Activated naive CD8-positive, alpha-beta T cell (primary cell): ENCODE data around the gene RGS3.
A peak's percentile ranks its signal among the peaks of the same experiment; 100 is the strongest.

Experiments used
- H3K27ac Mint-ChIP-seq: one replicate; pipeline ENCODE4 v1.8.0; 2021; ENCODE audit warnings: mixed read lengths
- H3K27me3 Mint-ChIP-seq: one replicate; pipeline ENCODE4 v1.8.0; 2021; ENCODE audit warnings: mixed read lengths
- H3K36me3 Mint-ChIP-seq: one replicate; pipeline ENCODE4 v1.8.0; 2021; ENCODE audit warnings: mixed read lengths
- H3K4me1 Mint-ChIP-seq: one replicate; pipeline ENCODE4 v1.8.0; 2021; ENCODE audit warnings: low read depth, mixed read lengths
- H3K4me3 Mint-ChIP-seq: one replicate; pipeline ENCODE4 v1.8.0; 2021; ENCODE audit warnings: mild to moderate bottlenecking, mixed read lengths
- H3K9me3 Mint-ChIP-seq: one replicate; pipeline ENCODE4 v1.8.0; 2021; ENCODE audit warnings: low read depth, mixed read lengths

Gene RGS3

DNA sequence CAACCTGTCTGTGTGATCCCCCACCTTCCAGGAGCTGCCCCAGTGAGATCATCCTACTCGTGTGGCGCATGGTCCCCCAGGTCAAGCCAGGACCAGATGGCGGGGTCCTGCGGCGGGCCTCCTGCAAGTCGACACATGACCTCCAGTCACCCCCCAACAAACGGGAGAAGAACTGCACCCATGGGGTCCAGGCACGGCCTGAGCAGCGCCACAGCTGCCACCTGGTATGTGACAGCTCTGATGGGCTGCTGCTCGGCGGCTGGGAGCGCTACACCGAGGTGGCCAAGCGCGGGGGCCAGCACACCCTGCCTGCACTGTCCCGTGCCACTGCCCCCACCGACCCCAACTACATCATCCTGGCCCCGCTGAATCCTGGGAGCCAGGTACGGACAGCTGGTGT is 43.7 kb downstream of the RGS3 start:
- H3K36me3 Mint-ChIP-seq = no peaks in the 10 kb centered on the region
- H3K4me1 Mint-ChIP-seq = peaks cover 34% of the 10 kb centered on the region
- H3K27ac Mint-ChIP-seq = no peak overlapping the region

DNA sequence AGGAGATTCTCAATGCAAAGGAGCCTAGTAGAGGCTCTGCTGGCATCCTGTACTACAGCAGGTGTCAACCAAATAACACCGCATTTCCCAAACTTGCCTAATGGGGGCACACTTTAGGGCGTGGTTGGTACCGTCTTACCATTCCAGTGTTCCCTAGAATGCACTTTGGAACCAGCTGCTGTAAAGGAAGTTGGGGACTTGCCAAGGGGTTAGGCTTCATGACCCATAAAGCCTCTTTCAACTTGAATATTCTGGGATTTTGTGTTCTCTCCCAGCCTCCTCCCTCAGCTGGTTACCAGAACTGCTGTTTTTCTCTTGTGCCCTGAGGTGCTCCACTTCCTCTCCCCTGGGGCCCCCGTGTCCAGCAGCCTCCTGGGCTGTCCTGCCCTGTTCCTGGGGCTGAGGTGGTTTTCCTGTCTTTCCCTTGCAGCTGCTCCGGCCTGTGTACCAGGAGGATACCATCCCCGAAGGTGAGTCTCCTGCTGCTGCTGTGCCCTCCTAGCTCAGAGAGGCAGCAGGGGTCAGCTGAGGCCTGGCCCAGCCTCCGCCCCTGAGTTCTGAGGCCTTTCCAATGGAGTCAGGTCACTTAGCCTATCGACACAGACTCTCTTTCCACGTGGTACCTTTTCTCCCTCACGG is 44.7 kb downstream of the RGS3 start:
- H3K4me3 Mint-ChIP-seq = no peak overlapping the region
- no peaks in the 10 kb centered on the region for H3K36me3 Mint-ChIP-seq
- no peak overlapping the region for H3K27ac Mint-ChIP-seq
- no peaks in the 10 kb centered on the region for H3K9me3 Mint-ChIP-seq
- H3K4me1 Mint-ChIP-seq = peaks cover 36% of the 10 kb centered on the region
- no peaks in the 10 kb centered on the region for H3K27me3 Mint-ChIP-seq

More for the DNA sequence above, 43.7 kb downstream of the RGS3 start:
- H3K4me3 Mint-ChIP-seq = no peak overlapping the region
- H3K27me3 Mint-ChIP-seq = no peaks in the 10 kb centered on the region
- H3K9me3 Mint-ChIP-seq = no peaks in the 10 kb centered on the region

DNA sequence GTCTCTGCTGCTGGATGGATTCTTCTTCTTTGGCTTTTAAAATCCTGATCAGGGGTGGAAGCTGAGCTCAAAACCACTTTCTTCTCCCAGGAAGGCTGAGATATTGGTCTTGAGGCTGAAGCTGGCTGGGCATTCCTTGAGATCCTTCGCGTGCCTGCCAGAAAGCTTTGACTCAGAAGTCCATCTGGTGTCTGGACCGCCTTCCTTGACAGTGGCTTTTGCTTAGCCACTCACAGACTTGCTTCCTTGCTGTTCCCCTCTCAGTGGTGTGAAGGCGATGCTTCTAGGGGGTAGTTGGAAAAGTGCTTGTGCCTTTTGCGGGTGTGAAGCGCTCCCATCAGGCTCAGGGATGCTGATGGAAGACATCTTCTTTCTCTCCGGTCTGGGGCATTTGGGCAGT is 45.9 kb downstream of the RGS3 start:
- H3K27me3 Mint-ChIP-seq = no peaks in the 10 kb centered on the region
- no peak overlapping the region for H3K27ac Mint-ChIP-seq
- no peak overlapping the region for H3K4me3 Mint-ChIP-seq
- H3K4me1 Mint-ChIP-seq = peaks cover 49% of the 10 kb centered on the region
- H3K36me3 Mint-ChIP-seq = no peaks in the 10 kb centered on the region
- H3K9me3 Mint-ChIP-seq = no peaks in the 10 kb centered on the region

DNA sequence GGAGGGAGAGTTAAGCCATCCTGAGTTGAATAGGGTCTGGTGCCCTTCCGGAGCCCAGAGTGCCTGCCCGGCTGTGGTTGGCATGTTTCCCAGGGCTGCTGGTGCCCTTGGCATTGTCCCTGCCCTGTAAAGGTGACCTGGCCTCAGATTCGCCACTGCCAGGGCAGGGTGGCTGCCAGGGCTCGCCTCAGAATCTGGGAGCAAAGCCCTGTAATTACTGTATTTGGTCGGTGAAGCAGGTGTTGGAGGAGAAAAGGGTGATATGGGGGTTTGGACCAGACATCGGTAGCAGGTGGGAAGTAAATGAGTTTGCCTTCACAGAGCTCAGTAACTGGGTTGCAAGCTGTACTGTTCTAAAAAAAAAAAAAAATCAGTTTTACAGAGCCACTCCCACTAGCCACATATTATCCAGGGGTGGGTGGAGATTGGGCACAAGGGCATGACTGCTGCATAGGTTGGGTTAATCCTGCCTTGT is 47.6 kb downstream of the RGS3 start:
- Mint-ChIP-seq H3K4me3 (no peak overlapping the region), H3K27me3 (no peaks in the 10 kb centered on the region), H3K36me3 (no peaks in the 10 kb centered on the region), H3K27ac (peak overlapping the region; percentile 78), H3K9me3 (no peaks in the 10 kb centered on the region), H3K4me1 (peaks cover 62% of the 10 kb centered on the region)

DNA sequence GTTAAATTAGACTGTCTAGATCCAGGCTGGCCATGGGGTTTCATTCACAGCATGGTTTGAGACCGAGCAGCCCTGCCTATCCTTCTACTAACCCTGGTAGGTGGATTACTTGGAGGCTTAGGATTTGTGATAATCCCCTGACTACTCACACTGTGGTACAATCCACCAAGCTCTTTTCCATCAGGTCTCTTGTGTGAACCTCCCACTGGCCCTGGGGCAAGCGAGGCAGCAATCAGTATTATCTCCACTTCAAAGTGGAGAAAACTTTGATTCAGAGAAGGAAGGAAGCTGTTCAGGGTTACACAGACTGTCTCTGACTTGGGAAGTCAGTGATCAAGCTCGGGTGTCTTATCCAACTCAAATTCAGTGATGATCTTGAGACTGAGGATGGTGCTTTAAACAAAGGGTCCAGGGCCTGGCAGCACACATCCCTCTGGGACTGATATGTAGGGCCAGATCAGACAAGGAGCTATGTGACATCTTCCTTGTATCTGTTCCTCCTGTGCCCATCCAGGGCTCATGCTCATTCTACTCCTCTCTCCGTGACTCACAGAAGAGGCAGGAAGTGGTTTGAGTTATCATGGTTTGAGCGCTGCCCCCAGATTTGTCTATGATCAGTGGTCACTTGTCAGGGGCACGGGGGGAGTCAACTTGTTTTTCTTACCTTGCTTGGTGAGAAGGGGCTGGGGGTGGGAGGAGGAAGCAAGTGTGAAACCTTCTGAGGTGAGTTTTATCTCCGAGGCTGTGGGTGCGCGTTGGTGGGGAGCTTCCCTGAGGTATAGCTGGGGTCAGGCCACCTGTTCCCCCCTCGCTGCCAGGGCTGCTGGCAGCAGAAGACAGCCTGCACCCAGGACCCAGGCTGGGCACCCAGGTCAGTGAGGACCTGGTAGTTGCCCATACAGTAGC is 48.6 kb downstream of the RGS3 start:
- no peaks in the 10 kb centered on the region for H3K27me3 Mint-ChIP-seq
- peak overlapping the region; percentile 89 for H3K27ac Mint-ChIP-seq
- H3K36me3 Mint-ChIP-seq = no peaks in the 10 kb centered on the region
- H3K9me3 Mint-ChIP-seq = no peaks in the 10 kb centered on the region
- H3K4me1 Mint-ChIP-seq = peaks cover 68% of the 10 kb centered on the region
- H3K4me3 Mint-ChIP-seq = peak overlapping the region; percentile 80

DNA sequence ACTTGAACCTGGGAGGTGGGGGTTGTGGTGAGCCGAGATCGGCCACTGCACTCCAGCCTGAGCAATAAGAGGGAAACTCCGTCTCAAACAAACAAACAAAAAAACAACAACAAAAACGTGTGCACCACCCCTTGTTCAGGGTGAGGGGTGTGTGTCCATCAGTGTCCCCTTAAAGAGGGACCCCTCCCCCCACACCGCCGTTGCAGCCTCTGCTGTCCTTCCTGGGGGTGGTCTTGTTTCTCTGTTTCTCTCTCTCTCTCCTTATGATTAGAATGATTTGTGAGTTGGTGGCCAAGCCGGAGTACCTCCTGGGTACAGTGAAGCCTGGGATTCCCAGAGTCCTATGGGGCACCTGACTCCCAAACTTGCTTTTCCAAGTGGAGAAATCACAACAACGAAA is 49.6 kb downstream of the RGS3 start:
- Mint-ChIP-seq H3K36me3 (no peaks in the 10 kb centered on the region), H3K27me3 (no peaks in the 10 kb centered on the region), H3K4me3 (peak overlapping the region; percentile 80), H3K9me3 (no peaks in the 10 kb centered on the region), H3K27ac (peak overlapping the region; percentile 89), H3K4me1 (peaks cover 78% of the 10 kb centered on the region)

DNA sequence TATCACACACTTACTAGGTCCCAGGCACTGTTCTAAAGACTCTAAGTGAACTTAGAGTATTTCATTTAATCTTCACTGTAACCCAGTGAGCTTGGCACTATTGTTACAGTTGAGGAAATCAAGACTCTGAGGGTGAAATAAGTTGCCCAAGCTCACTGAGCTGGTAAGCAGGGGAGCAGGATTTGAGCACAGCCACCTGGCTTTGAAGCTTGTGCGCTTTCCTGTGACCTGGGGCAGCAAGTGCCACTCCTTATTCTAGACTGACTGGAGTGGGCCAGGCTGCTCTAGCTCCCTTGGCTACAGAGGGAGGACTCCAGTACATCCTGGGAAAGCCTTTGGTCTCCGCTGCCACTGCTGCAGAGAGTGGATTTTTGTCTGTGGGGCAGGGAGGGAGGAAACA is 50.0 kb downstream of the RGS3 start:
- Mint-ChIP-seq H3K27me3 (no peaks in the 10 kb centered on the region), H3K4me3 (peak overlapping the region; percentile 80), H3K27ac (peak overlapping the region; percentile 89), H3K4me1 (peaks cover 82% of the 10 kb centered on the region), H3K9me3 (no peaks in the 10 kb centered on the region), H3K36me3 (no peaks in the 10 kb centered on the region)

DNA sequence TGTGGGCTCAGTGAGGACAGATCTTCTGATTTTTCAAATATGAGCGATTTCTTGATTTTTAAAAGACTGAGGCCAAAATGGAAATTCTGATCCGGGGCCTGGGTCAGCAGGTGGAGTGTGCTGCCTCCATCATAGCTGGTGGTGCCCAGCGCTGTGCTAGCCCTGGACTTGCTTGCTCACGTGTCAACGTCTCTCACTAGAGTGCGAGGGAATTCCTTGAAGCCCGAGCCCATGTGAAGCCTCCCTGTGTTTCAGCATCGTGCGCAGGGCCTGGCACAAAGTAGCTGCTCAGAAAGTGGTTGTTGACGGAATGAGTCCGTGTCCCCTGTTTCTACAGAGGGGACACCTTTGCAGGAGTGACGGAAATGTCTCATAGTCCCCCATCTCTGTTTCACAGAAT is 50.5 kb downstream of the RGS3 start:
- no peaks in the 10 kb centered on the region for H3K27me3 Mint-ChIP-seq
- peaks cover 87% of the 10 kb centered on the region for H3K4me1 Mint-ChIP-seq
- H3K27ac Mint-ChIP-seq = peak overlapping the region; percentile 89
- no peaks in the 10 kb centered on the region for H3K36me3 Mint-ChIP-seq
- no peaks in the 10 kb centered on the region for H3K9me3 Mint-ChIP-seq
- peak overlapping the region; percentile 80 for H3K4me3 Mint-ChIP-seq

DNA sequence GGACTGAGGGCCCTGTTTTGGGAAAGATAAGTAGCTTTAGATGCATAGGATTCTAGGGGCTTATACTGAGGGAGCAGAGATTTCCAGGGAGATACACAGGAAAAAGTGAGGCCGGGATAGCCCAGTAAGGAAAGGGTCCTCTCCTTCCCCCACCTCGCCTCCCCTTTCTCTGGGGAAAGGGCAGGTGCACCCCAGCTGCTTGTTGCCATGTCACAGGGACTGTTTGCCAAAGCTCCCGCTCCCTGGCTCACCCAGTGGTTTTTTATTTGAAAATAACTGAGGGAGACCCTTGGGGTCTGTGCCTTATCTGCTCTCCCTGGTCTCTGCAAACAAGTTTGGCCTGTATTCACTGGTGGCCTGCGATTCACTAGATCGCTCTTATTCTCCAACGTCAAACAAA is 51.2 kb downstream of the RGS3 start:
- Mint-ChIP-seq H3K9me3 (no peaks in the 10 kb centered on the region), H3K27ac (peak overlapping the region; percentile 89), H3K4me1 (peaks cover 89% of the 10 kb centered on the region), H3K27me3 (no peaks in the 10 kb centered on the region), H3K4me3 (no peak overlapping the region), H3K36me3 (no peaks in the 10 kb centered on the region)

DNA sequence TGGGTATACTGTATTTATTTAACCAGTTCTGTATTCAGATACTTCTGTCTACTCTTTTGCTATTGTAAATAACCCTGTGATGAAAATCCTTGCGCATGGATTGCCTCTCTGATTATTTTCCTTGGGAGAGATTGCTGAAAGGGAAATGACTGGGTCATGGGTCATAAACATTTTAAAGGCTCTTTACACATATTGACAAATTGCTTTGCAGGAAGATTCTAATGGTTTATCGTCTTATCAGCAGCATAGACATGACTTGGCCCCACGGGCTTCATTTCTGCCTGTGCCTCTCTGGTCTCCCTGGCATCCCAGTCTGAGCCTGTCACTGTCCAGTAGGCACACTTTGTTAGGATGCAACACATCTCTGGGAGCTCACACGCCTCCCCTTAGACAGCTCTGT is 52.3 kb downstream of the RGS3 start:
- H3K36me3 Mint-ChIP-seq = peaks cover 2% of the 10 kb centered on the region
- H3K9me3 Mint-ChIP-seq = no peaks in the 10 kb centered on the region
- H3K27me3 Mint-ChIP-seq = no peaks in the 10 kb centered on the region
- H3K4me3 Mint-ChIP-seq = peak overlapping the region; percentile 54
- peak overlapping the region; percentile 96 for H3K27ac Mint-ChIP-seq
- peaks cover 90% of the 10 kb centered on the region for H3K4me1 Mint-ChIP-seq

DNA sequence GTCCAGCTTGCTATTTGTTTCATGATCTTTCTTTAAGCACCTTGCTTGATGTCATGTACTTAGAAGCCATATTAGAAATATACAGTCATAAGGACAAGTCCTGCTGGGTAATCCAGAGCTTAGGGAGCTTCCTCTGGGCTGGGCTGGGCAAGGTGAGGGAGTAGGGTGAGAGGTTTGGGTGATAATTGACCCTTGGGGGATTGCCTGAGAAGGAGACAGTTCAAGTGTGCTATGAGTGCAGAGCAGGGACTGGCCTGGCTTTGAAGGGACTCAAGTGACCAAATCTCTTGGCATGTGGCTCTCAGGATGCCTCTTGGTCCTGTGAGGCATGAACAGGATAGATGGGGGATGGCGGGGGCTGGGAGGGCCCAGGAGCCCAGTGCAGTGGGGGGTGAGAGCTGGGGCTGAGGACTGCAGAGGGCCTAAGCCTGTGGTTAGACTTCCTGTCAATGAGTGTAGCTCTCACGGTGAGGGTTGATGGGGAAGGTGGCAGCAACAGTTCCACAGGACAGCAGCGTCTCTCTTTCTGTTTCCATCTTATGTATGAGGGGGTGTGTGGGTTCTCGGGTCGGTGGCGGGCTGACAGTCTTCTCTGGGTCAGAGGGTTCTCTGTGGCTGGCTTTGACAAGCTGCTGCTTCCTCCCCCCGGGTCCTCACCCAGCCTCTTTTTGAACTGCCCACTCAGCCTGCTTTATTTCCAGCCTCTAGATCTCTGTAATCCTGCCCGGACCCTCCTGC is 53.5 kb downstream of the RGS3 start:
- Mint-ChIP-seq H3K27me3 (no peaks in the 10 kb centered on the region), H3K4me3 (peak overlapping the region; percentile 92), H3K9me3 (no peaks in the 10 kb centered on the region), H3K27ac (peak overlapping the region; percentile 96), H3K36me3 (peaks cover 4% of the 10 kb centered on the region), H3K4me1 (peaks cover 89% of the 10 kb centered on the region)

DNA sequence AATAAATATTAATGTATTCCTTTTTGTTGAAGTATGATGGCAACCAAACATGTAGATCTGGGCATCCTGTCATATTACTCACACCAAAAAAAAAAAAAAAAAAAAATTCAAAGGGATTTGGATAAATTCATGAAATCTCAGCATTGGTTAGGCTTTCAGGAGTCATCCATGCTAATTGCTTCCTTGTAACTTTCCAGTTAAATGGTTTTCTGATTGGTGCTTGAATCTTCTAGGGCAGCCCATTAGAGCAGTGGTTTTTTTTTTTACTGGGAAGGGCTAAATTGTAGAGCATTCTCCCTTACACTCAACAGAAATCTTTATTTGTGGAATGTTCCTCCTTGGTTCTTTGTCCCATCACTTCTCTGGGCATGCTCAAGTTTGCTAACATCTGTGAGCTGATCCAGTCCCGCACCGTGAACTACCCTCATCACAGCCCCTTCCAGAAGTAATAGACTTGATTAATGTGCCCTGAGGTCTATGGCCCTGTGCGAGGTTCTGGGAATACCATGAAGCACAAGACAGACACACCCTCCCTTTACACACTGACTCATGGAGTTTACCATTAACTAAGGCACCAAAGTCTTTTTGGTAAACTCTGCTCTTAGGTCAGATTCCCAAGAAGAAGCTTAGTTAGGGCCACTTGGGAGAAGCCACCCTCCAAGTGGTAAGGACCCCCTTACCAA is 56.0 kb downstream of the RGS3 start:
- peak overlapping the region; percentile 96 for H3K27ac Mint-ChIP-seq
- H3K36me3 Mint-ChIP-seq = peaks cover 4% of the 10 kb centered on the region
- no peaks in the 10 kb centered on the region for H3K27me3 Mint-ChIP-seq
- peaks cover 89% of the 10 kb centered on the region for H3K4me1 Mint-ChIP-seq
- H3K4me3 Mint-ChIP-seq = peak overlapping the region; percentile 92
- no peaks in the 10 kb centered on the region for H3K9me3 Mint-ChIP-seq

DNA sequence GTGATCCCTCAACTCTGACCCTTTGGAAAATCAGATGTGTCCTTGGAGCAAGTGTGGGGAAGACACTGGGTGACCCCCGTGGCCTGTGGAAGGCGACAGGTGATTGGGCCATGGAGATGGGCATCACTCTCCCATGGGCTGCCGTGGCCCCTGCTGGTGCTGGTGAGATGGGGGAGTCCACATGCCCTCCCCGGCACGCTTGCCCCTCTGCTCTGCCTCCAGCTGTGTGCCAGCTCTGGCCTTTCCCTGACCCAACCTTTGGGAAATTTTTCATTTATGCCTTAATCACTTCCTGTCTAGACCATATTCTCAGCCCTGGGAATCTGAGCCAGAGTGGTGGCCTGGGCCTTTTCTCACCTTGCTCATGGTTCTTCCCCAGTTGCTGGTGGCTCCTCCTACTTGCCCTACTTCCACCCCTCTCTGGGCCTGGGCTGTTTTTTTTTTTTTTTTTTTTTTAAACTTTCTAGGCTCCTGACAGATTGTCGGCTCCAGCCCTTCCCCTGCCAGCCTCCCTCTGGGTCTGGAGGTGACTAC is 56.6 kb downstream of the RGS3 start:
- Mint-ChIP-seq H3K36me3 (peaks cover 4% of the 10 kb centered on the region), H3K4me1 (peaks cover 87% of the 10 kb centered on the region), H3K27me3 (no peaks in the 10 kb centered on the region), H3K9me3 (no peaks in the 10 kb centered on the region), H3K4me3 (peak overlapping the region; percentile 92), H3K27ac (peak overlapping the region; percentile 96)

DNA sequence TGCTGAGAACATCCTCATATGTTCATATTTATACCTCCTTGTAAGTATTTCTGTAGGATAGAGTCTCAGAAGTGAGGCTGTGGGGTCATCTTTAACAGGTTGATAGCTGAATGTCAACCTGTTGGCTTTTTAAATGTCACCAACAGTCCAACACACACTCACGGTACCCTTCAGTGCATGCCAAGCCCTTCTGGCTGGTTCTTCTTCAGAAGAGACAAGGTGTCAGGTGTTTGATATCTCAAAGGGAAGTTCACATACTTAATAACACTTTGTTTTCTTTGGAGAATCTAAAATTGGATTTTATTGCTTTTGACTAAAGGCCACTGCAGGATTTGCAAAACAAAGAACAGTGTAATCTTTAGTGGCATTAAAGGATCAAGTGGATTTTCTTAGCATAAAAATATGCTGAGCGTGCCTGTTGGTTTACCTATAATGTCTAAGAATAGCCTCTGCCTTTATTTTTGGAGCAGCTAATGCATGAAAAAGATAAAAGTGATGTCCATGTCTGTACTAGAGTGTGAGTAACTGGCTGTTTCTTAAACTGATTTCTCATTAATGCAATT is 58.2 kb downstream of the RGS3 start:
- Mint-ChIP-seq H3K36me3 (peaks cover 6% of the 10 kb centered on the region), H3K27ac (peak overlapping the region; percentile 88), H3K4me3 (peak overlapping the region; percentile 77), H3K9me3 (no peaks in the 10 kb centered on the region), H3K27me3 (no peaks in the 10 kb centered on the region), H3K4me1 (peaks cover 94% of the 10 kb centered on the region)
